NCI-H2227 (cell line): Measurements from ENCODE around the gene SLC23A1.

Experiments used
- DNase-seq: peaks from one replicate; lab custom pipeline; 2025; ENCODE audit not compliant: unreplicated experiment; lab: John Stamatoyannopoulos, UW

The SLC23A1 gene

DNA sequence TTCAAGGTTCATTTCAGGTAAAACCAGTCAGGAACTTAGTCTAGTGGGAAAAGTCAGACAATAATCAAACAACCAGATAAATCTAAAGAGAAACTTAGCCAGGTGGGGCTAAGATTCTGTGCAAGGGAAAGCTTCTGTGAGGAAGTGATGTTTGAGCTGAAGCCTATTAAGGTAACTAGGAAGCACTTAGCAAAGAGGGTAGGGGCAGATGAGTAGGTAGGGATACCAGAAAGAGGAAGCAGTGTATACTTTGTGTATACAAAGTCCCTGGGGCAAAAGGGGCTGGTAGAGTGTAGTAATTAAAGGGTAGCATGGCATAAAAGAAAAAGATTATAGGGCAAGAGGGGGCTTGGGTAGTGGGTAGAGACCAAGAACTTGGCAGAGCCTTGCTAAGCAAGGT is 24.4 kb upstream of the SLC23A1 start:
- no peak for DNase-seq

DNA sequence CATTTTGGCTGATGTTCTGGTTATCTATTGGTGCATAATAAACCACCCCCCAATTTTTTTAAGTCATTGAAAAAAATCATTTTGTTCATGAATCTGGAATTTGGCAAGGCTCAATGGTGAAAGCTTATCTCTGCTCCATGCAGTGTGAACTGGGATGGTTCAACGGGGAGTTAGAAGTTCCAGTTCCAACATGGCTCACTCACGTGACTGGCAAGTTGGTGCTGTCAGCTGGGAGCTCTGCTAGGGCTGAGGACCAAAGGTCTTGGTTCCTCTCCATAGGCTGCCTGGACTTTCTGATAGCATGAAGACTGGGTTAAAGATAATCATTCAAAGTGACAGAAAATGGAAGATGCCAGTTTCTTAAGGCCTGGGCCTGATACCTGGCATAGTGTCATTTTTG is 23.9 kb upstream of the SLC23A1 start:
- DNase-seq, result no peak

DNA sequence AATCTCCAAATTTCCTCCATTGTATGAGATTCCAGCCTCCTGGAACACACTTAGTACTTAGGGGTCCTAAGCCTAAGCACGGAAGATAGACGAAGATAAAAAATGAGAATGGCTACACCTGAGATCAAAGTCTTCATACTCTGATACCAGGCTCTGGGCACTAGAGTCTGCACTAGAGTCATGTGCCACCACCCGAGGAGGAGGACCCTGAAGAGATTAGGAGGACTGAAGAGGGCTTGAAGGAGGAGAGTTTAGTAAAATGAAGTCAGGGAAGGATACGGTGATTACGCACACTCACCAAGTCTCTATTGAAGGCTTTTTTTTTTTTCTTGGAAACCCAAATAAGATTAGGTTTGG is 21.4 kb upstream of the SLC23A1 start:
- peak; percentile 47 for DNase-seq

DNA sequence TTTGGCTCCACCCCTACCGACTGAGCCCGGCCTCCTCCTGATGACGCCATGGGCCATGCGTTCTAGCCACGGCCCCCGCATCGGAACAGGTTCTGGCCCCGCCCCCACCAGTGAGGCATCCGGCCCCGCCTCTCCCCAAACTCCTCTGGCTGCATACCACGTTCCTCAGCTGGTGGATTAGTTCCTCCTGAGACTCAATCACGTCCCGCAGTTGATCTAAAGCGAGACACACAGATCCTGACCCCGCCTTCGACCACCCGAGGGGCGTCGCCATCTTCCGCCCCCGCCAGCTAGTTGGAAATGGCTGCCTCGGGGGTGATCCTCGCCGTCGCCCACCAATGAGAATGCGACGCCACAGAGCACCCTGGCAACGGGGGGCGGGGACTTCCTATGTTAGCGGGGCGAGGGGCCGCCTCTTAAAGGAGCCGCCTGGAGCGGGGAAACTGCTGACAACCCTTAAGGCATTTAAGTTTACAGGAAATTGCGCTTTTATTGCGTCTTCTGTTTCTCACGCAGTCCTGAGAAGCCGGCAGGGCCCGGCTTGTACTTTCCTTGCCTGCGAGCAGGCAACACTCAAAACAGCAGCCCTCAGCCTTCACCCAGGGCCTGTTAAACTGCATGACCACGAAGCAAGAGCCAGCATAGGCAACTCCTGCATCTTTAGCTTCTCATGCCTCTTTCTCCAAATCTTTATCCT is 20.8 kb upstream of the SLC23A1 start, which contains the start of gene SPATA24:
TSS of gene SPATA24 (minus strand) at position 303 of the 697 bp plus-strand sequence. CDS start at position 274, 29 bp downstream.
- peak; percentile 95 for DNase-seq

DNA sequence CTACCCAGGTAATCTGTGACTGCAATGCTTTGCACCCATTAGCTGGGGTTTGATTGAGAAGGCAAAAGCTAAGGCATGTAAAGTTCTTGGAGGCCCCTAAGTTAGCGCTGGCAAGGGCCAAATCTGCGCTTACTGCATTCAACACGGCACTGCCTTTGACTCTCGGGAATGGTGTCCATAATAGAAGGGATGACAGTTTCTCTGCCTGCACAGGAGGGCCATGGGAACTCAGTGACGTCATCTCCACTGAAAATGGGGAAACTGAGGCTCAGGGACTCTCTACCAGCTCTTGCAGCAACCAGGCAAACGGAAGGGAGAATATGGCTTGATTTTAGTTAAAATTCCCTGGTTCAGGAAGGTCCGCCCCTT is 20.3 kb upstream of the SLC23A1 start:
- no peak for DNase-seq

DNA sequence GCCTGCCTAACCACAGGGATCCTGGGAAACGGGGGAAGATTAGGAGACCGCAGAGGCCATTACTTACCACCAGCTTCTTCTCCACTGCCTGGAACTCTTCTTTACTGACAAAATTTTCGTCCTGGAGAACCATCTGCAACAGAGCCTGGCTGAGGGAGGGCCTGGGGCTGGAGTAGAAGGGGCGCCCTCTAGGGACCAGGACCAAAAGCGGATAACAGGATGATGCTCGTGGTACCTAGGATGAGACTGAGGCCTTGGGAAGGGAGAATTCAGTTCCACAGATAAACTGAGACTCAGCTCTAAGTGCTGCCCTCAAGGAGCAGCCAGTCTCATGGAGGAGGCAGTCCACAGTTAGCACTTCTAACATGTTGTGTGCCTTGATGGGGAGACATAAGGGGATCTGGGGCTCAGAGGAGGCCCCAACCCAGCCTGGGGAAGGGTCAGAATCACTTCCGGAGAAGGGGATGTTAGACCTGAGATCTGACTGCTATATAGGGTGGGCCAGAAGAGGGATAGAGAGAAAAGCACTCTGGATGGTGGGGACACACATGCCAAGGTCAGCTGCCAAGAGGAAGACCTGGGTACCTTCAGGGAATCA is 19.6 kb upstream of the SLC23A1 start:
- peak; percentile 10 for DNase-seq

DNA sequence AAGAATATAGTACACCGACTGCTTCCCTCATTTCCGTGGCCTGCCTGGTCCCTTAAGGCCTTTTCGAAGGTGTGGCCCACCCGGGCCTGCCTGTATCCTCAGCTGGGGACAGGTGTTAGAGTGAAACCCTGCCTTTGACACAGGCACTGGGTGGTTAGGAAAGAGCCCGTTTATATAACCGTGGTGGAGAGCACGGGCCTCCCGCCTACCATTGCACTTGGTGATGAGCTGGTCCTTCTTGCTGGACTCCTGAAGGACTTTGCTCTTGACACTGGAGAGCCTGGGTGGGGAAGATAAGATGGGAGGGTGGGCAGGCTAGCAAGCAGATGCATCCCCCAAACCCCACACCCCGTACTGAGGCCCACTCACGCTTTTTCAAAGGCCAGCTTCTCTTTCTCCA is 18.4 kb upstream of the SLC23A1 start:
- DNase-seq, result no peak

DNA sequence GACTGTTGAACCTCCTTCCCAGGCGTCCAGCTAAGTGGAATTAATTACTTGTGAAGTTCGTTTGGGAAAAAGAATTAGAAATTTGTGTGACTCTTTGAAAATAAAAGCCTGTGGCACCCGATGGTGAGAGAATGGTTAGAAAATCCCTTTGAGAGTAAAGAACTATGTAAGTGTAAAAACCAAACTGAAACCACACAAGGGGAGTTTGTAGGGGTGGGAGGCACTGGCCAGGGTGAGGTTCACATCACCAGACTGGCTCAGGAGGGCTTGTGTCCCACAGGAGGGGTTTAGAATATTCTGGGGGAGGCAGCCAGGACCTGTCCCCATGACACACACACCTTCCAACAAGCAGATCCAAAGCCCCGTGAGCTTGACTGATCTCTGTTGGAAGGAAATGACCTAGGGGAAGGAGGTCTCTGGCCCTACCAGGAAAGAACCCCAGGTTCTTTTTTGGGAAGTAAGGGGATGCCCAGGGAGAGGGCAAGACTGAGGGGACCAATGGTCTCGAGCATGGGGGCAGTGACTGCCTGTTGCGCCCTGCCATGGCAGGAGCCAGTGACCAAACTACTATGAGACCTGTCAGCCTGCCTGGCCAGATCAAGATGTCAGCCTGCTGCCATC is 16.5 kb upstream of the SLC23A1 start:
- DNase-seq, result no peak

DNA sequence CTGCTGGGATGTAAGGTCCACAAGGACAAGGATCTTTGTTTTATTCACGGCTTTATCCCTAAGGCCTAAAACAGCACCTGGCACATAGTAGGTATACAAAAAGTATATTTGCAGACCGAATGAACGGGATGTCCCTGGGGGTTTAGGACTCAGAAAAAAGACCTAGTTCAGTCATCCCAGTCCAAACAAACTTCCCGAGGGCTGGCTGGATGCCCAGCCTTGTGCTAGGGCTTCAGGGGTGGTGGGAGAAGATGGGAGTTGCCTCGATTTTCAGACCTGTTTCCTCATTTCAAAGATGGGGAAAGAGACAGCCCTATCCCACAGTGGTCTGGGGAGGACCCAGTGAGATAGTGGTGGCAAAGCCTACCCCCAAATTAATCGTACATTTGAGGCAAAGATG is 14.8 kb upstream of the SLC23A1 start:
- DNase-seq, result no peak

DNA sequence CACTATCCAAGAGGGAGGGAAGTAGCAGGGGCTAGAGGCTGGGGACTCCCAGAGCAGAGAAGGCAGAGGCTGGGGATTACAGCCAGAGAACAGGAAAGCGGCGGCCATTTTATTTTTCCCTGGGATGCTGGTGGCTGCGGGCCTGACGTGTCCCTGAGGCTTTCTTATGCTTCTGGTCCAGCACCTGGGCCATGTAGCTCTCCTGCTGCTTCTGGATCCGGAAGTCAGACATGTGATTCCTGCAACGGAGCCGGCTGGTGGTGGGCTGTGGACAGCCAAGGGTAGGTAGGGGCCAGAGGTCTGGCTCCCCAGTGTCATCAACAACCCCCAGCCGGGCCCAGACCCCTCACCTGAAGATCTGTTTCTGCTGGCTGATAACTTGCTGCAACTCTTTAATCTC is 13.6 kb upstream of the SLC23A1 start:
- no peak for DNase-seq

DNA sequence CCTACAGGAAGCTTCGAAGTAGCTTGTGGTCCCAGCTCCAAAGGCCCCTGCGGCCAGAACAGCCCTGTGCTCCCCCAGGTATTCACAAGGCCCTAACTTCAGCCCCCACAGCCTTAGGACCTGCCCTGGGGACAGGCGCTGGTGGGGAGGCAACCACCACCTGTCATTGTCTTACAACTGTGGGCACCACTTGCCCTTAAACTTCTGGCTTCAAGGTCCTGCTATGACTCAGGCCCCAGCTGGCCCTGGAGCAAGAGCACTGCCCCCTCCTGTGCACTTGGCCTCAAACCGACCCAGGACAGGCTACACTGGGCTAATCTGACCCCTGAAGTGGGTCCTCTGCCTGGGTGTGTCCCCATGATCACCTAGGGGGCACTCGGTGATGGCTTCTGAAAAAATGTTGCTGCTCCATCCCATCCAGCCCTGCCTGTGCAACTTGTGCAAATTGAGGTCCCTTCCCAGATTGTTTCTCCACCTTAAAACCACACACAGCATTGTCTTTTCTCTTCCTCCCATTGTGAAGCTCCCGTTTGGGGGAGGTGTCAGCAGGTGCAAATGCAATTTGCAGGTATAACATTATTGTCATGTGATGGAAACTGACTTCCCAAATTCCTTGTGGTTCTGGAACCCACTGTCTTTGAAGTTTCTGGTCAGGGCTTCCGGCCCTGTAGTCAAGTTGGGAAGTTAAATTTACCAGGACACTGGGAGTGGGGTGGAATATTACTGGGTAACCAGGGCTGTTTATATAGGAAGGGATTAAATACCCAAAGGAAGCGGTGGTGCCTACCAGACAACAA is 12.9 kb upstream of the SLC23A1 start:
- DNase-seq, result no peak

DNA sequence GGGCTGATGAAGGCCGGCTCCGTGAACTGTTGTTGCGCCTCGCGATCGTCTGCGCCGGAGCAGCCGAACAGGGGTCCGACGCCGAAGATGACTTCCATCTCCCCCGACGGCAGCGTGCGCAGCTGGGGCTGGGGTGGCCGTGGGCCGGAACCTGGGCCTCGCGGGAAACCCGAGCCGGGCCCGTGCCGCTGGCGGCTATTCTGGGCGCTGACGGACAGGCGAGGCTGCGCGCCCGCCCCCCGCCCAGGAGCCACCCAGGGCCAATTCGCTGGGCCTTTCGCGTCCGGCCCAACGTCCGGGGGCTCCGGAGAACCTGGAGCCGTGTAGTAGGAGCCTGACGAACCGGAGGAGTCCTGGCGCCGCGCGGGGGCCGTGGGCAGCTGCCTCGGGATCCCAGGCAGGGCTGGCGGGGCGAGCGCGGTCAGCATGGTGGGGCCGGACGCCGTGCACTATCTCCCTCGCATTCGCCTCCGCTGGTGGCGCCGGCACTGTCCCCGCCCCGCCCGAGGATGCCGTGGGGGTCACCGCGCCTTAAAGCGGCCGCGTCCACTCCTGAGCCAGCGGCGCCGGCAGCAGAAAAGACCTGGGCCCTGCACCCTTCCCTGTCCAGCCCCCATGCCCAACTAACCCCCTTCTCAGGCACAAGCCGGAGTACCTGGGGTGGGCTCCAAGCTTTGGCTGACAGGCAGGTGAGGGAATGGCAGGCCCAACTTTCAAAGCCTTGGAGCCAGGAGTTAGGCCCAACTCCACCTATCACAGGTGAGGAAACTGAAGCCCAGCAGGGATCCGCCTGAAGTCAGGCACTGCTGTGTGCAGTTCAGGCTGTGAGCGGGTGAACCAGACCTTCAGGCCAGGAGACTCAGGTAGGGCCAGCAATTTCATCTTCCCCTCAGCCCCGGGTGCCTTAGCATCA is 11.8 kb upstream of the SLC23A1 start, which contains the start of gene PROB1:
TSS of gene PROB1 (minus strand) at position 451 of the 913 bp plus-strand sequence. CDS start at position 428, 23 bp downstream.
- no peak for DNase-seq

DNA sequence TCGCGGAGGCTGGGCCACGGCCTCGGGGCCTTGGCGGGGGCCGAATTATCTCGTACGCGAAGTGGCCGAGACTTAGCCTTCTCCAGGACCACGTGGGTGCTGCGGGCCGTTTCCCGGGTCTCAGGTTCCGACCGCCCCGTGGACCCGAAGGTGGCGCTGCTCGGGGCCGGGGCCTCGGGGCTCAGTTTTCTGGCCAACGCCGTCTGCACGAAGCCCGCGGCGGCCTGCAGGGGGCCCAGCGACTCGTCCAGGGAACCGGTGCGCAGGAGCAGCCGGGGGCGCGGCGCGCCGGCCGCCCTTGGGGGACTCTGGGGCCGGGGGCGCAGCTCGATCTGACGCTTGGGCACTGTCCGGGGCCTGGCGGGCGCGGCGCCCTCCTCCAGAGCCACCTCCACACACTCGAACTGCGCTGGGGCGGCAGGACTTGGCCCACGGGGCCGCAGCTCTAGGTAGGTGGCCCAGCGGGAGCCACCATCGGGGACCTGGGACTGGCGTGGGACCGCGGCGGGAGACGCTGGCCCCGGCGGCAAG is 11.1 kb upstream of the SLC23A1 start:
- no peak for DNase-seq

DNA sequence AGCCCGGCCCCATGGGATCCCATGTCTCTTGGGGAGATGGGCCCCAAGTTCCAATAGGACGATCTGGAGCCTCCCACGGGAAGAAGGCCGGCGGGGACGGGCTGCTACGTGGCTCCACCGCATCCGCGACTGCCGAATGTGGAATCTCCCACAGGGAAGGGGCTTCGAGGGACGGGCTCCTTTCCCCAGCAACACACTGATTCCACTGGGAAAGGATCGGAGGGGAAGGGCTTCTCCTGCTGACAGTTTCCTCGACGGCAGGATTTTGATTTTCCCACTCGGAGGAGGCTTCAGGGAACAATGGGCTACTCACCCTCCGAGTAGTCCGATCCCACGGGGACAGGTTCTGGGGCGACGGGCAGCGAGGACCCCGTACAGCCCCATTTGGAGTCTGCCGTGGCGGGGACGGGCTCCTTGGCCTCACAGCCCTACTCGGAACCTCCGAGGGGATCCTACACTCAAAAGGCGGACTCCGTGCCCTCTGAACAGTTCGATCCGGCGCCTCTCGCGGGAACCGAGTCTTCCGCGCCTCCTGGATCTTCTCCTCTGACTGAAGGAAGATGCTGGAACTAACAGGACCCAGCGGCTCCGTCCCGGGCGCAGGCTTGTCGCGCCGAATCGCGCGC is 10.5 kb upstream of the SLC23A1 start:
- no peak for DNase-seq

DNA sequence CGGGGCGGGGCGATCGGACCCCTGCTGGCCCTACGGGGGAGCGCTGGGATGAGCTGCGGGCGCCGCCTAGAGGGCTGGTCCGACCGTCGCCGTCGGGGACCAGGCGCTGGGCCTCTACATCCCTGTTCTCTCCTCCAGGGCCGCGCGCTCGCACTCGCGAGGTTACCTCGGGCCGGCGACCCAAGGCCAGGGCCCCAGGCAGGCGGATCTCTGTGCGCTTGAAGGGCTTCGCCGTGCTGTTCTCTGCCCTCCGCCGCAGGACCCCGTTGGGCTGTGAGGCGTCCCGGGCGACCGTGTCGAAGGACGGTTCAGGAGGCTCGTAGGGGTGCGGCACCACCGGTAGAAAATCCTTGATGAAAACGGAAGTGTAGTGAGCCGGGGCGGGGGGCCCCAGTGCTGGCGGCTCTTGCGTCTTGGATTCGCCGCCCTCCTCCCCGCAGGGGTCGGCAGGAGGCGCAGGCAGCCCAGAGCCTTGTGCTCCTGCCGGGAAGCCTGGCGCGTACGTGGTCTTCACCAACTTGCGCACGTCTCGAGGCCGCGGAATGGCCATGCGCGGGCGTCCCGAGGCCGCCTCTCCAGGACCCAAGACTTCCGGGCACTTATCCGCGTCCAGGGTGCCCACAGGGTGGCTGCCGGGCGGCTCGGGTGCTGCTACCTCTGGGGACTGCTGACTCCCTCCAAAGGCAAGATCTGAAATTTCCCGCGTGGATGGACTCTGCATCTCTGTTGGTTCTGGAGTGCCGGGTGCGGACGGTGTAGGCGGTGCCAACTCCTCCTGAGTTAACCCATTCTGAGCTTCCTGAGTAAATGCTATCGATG is 9.8 kb upstream of the SLC23A1 start:
- DNase-seq, result no peak

DNA sequence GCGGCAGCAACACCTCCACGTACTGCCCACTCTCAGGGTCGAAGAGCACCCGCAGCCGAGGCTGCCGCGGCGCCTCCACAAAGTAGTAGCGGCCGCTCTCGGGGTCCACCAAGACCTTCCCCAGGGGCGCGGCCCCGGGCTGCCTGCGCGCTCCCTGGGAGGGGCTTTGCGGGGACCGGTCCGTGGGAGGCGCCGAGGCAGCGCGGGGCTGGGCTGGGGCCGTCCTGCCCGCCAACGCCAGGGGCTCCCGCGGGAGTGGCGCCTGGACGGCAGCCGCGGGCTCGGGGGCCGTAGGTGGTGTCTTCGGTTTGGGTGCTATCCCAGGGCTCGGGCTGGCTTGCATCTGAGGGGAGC is 9.2 kb upstream of the SLC23A1 start:
- DNase-seq, result no peak

DNA sequence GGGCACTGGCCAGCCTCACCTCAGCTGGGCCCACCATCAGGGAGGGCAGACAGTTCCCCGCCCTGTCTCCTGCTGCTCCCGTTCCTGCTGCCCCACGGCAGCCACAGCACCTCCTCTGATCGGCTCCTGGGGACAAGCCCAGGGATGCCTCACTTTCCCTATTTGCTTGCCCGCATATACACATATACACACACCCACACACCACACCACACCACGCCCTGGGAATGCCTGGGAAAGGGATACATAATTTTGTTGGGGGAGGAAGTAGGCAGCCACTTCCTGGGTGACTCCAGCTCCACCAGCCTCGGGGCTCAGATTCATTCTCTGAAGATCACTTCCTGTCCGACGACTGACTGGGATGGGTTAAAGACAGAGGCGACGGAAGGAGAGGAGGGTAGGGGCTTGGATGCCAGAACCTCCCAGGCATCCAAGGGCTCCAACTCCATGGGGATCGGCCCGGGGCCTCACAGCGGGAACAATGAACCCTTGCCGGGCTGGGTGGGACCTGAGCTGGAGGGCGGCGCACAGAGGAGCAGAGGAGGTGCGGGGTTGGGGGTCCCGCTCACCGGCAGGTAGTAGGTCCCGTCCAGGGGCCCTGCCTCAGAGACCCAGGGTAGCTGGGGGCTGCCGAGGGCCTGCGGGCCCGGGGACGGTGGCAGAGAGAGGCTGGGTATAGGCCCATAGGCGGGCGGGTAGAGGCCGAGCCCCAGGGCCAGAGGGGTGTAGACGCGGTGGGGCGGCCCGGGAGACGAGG is 8.7 kb upstream of the SLC23A1 start:
- DNase-seq, result no peak
